GM20431 (cell line): ENCODE data around the gene BHLHE23.

Experiments
- in situ Hi-C: fragments of 300-500 bp; cut with MseI, MboI; formaldehyde crosslinking; loops from one replicate; pipeline ENCODE4 v1.15.0; 2020; ENCODE audit warnings: low sequenced_read_pairs; ENCODE audit not compliant: unreplicated experiment

BHLHE23 gene

DNA sequence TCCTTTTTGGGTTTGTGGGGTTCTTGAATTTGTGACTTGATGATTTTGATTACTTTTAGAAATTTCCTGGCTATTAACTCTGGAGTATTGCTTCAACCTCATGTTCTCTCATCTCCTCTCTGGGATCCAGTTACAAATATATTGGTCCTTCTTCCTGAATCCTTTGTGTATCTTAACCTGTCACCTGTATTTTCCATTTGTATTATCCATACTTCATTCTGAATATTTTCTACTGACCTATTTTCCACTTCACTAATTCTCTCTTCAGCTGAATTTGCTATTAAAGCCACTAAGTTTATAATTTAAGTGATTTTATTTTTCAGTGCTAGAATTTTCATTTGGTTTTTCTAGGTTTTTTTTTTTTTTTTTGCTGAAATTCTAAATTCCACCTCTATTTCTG lies 6.4 kb upstream of the BHLHE23 start:
- in situ Hi-C loops = no loop called here

DNA sequence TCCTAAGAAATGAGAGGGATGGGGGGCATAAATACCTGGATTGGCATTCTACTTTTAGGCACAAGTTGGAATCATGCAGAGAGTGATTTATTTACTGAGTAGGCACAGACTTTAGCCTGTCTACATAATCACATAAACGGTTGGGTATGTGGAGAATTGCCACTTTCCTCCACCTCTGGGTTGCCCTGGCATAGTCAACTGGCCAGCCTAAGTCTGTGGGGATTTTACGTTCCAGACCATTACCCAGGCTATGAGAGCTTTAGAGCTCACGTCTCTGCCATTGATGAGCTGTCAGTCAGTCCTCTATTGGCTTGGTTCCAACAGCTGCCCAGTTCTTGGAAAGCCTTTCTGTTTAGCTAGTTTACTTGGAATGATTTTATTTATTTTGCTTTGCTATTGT lies 5.0 kb upstream of the BHLHE23 start:
- in situ Hi-C loops = no loop called here

DNA sequence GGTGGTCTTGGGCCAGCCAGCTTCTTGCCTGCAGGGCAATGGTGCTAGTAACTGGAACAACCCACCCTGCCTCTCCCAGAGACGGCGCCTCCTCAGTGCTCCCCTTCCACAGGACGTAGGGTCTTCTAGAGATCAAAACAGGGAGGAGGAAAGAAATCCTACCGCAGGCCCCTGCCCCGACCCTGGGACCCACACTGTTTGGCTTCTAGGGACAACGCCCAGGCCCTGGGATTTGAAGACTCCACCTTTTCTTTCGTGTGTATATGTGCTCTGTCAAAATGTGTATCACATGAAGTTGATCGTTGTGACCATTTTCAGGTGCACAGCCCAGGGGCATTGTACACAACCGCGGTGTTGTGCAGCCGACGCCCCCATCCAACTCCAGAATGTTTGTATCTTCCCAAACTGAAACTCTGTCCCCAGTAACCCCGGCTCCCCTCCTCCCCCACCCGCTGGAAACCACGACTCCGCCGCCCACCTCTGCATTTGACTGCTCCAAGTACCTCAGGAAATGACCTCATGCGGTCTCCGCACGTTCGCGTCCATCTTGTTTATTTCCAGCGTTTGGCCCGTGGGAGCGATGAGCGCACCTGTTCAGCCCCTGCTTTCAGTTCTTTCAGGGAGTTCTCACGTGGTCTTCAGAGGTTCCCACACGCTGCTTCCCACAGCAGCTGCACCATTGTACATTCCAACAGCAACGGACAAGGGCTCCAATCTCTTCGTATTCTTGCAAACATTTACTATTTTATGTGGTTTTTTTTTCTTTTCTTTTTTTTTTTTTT lies 3.4 kb upstream of the BHLHE23 start:
- in situ Hi-C loops = no loop called here

DNA sequence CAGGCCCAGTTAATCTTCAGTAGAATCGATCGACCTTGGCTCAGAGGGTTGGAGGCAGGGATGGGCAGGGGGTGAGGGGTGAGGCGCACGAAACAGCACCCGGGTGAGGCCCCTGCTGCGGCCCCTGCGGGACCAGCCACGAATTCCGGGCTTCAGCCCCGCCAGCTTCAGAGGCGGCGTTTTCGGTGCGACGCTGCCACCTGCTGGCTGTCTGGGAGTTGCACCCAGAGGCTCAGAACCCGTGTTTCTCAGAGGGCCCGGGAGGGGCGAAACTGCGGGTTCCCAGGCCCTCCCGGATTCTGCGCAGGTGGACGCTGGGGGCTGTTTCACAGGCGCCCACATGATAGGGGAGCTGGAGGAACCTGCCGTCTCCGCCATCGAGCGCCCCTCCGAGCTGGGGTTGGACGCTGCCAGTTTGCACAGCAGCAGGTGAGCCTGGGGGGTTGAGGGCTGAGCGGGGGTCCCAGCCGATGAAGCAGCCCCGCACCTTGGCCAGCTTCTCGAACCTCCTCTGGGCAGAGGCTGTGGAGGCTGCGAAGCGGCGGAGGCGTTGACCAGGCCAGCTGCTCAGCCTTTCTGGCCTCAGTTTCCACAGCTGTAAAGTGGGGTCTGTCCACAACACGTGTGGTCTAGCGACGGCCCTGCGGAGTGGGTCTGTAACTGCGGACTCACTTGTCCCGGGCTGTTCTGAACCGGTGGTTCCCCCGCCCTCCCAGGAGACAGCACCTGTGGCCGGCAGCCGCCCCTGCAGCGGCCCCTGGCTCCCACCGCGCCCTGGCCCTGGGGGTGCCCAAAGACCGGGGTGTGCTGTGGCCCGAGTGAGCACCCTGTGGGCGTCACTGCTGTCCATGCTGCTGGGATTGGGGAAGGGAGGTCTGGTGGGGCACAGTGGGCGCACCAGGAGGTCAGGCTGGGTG lies 2.5 kb upstream of the BHLHE23 start:
- in situ Hi-C loops = no loop called here

DNA sequence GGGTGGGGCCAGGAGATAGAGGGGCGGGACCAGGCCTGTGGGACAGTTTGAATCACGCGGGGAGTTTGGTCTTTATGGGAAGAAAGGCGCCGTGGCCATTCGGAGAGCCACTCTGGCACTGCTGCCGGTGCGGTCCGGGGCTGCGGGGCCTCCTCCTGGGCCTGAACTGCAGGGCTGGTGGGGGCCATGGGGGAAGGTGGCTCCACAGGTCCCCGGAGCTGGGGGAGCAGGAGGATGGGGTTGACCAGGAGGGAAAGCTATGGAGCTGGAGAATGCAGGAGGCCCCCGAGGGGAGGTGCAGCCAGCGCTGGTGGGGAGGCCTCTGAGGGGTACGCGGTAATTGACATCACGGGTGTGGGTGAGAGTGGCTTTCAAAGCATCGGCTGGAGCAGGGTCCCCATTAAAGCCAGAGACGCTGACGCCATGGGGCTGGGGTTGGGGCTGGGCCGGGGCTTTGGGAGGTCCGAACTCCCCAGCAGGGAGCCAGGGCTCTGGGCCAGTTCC lies 1.8 kb upstream of the BHLHE23 start:
- in situ Hi-C loops = no loop called here

DNA sequence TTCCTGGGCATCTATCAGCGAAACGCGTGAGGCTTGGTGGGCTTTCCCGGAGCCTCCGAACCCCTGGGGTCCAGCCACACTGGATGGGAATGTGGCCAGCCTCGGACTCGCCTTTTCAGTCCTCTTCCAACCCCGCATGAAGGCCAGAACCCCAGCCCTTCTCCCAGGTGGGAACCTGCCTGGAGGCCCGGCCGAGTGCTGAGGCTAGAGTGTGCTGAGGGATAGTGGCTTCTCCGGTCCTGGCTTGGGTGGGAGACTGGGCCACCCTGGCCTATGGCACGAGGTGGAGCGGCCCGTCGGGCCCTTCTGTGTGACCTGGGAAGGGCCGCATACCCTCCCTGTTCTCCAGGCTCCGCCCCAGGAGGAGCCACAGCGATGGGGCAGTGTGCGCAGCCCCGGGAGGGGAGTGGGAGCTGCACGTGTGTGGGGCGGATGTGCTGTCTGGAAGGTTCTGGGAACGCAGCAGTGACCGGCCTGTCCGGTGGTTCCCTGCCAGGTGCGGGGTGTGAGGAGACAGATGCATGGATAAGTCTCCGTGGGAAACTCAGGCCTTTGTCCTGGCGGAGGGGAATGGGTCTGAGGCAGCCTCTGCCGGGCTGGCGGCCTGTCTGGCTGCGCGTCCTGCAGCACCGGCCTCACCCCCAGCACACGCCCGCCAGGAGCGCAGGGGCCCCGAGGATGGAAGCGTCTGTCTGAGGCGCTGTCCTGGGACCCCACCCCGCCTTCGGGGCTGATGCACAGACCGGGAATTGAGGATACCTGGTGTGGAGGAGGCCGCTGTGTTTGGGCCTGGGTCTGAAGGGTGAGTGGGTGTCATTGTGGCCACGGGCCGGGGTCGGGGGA lies 1.1 kb upstream of the BHLHE23 start:
- in situ Hi-C loops = no loop called here

DNA sequence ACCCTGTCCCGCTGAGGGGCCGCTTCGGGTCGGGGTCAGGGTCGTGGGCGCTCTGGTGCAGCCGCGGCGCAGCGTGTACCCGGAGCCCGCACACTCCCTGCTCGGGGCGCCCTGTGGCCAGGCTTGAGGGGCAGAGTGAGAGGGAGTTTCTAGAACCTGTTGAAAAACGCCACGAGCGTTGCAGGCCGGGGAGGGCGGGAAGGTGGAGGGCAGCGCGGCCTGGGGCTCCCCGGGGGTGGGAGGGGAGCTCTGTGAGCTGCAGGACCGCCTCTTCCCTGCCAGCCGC lies 539 bp upstream of the BHLHE23 start:
- in situ Hi-C loops = no loop called here

DNA sequence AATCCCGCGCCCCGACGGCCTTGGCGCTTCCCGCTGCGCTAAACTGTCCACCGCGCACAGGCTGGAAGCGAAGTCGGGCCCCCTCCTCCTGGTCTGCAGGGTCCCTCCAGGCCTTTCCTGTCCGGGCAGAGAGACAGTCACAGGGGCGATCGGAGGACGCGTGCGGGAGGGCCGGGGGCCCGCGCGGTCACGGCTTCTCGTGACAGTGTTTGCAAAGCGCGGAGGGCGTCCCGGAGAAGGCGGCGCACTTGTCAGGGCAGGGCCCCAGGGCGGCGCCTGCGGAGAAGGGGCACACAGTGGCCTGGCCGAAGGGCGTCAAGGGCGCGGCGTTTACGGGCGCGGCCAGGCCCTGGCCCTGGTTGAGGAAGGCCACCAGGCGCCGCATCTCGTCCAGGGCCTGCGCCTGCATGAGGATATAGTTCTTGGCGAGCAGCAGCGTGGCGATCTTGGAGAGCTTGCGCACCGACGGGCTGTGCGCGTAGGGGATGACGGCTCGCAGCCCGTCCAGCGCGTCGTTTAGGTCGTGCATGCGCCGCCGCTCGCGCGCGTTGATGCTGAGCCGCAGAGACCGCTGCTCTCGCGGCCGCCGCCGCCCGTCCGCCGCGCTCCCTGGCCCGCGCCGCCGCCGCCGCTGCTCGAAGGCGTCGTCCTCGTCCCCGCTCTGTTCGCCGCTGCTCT lies 763 bp downstream of the BHLHE23 start:
- in situ Hi-C loops = no loop called here

DNA sequence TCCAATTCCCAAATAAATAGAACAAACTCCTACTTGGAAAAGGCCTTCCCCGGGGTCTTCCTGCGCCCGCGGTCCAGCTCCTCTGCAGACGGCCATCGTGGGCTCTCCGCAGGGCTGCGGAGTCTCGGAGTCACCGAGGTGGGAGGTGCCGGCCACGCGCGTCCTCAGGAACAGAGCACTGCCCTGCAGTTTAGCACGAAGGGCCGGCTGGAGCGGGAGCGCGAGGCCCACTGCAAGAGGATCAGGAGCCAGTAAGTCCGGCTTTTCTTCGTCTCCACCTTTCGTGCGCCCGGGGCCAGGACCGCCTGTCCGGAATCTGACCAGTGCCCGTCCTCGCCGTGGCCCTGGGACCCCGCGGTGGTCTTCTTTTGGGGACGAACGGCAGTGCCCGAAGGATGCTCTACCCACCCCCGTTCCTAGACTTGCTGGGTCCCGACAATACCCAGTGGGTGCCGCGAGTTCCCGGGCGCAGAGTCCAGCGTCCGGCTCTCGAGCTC lies 1.4 kb downstream of the BHLHE23 start:
- in situ Hi-C loops = no loop called here

DNA sequence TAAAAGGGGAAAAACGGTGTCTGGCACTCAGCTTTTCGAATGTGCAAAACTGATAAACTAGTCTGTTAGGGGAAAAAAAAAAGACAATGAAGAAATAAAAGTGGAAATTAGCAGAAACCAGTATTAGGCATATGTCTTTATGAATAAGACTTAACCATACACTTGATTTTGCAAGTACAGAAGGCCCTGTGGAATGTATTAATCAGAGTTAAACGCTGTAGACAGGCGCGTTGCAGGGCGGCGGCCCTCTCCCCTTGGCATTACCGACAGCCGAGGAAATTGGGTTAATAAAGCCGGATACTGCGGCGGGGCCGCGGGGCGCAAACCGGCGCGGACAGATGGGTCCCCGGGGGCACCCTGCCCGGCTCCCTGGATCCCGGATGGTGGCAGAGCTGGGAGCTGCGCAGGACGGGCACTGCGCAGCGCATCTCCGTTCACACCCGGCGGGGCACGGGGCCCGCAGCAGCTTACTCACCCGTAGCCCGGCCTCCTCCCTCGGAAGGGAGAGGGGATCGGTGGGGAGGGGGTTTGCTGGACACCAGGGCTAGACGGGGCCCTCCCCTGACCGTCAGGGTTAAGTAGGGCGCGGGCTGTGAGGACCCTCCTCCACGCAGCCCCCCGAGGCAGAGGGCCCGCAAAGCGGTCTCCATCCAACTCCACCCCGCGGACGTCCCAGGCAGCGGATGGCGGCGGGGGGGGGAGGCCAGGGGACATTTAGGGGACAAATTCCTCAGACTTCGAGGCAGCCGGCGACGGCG lies 2.0 kb downstream of the BHLHE23 start:
- in situ Hi-C loops = no loop called here

DNA sequence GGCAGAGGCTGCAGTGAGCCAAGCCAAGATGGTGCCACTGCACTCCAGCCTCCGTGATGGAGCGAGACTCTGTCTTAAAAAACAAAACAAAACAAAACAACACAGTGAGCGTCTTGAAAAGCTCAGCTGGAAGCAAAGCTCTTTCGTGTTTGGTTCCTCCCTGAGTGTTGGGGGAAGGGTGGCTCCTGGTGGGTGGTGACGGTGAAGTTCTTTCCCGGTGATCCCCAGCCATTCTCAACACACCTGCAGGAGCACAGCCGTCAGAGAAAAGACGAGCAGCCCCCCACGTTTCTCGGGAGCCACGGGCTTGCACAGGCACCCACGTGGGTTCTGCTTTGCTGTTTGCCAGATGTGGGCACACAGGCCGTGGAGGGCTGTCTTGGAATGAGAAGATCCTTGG lies 3.2 kb downstream of the BHLHE23 start:
- in situ Hi-C loops = no loop called here

DNA sequence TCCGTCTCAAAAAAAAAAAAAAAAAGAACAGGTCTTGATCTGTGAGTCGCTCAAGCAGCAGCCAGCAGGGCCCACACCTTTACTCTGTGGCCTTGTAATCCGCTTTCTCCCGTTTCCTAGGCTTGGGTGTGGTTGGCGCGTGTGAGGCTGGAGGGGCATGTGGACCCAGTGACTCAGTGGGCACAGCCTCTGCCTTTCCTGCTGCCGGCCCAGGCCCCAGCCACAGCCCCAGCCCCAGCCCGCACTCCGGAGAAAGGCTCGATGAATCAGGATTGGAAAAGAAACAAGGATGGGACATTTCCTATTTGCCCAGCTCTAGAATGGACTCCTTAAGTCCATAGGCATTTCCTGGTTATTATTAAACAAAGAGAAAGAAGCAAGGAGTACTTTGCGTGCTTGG lies 4.3 kb downstream of the BHLHE23 start:
- in situ Hi-C loops = no loop called here

DNA sequence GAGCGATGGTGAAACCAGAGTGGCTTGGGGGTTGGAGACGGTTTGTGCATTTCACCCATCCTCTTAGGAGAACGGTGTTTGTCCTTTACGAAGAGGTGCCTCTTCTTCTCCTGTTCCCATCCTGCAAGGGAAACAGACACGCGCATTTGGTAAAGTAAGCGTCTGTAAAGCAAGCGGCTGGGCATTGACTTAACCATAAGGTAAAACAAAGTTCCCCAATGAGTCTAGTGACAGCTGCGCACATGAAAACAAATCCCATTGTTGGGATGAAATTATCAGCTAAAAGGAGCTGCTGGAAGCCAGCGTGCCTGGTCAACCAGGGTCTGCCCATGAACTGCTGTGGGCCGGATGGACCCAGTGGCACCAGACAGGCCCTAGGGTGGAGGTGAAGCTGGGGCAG lies 5.8 kb downstream of the BHLHE23 start:
- in situ Hi-C loops = no loop called here

DNA sequence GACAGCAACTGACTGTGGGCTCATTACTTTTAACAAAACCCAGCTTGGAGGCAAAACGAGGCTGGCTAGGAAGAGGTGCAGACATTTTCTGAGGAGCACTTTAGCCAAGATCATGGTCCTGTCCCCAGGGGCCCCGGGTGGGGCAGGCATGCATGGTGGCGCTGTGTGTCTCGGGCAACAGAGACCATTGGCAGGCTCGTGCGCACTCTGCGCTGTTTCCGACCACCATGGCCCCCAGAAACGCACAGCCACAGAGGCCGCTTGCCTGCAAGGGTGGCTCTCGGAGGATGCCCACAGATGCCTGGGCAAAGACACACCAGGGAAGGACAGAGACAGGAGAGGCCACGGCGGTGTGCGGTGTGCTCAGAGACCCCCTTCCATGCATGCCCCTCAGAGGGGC lies 6.7 kb downstream of the BHLHE23 start:
- in situ Hi-C loops = no loop called here

DNA sequence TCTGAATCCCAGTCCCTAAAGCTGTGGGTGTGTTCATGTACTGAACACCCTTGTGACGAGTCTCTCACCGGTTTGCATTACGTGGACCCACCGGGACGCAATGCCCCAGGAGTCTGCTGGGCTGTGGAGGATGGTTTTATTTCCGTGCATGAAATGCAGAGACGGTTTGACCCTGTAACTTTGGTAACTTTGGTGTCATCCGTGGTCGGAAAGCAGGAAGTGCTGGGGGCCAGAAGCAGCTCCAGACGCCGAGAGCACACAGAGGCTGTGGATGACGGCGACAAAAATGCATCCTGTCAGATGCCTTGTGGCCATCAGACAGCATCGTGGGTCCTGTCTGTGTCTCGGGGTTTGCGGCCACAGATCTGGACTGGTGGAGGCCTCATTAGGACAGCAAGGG lies 7.2 kb downstream of the BHLHE23 start:
- in situ Hi-C loops = no loop called here

DNA sequence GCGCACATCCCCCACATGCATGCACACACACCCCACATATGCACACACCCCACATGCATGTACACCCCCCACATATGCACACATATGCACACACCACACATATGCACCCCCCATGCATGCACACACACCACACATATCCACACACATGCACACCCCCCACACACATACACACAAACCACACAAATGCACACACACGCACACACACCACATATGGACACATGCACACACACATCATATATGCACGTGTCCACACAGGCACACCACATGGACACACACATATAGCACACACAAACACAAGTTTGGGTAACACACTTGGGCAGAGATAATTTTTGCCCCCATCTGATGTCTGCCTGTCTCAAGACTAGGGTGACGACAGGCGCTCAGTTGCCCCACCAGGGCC lies 8.3 kb downstream of the BHLHE23 start:
- in situ Hi-C loops = no loop called here

DNA sequence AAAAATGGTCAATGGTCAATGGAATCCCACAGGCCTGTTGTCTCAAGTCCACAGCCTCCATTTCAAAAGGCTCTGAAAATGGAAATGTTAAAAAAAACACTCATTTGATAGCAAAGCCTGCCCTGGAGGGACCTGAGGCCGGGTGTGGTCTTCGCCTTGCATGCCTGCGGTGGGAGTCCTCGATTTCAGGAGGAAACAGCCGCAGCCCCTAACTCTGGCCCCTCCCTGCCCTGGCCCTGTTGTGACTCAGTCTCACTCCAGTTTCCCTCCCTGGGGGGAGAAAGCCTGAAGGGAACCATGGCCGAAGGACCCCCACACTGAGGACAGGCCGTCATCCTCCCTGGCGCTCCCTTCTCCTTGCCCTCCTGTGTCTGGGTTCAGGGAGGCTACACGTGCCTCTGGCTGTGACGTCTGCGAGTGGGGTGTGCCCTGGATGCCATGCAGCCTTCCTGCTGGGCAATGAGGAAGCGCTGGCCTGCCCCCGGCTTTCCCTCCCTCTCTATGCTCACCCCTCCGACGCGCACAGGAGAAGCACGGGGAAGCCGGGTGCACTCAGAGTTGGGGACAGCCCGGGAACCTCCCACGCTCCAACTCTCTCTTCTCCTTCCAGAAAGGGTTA lies 9.2 kb downstream of the BHLHE23 start:
- in situ Hi-C loops = no loop called here

DNA sequence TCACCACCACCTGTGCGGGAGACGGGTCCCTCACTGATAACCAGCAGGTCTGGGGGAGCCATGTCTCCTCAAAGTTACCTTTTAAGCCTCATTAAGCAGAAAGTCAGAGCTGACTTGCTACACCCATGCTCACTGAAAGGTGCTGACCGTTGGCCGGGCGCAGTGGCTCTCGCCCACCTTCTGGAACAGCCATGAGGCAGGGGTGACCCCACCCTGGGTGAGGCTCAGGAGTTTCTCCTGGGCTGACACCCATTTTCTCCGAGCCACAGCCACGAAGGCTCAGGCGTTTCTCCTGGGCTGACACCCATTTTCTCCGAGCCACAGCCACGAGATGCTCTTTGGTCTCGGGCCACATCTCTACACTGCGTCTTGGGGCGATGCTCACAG lies 10.2 kb downstream of the BHLHE23 start:
- in situ Hi-C loops = no loop called here
